Neural progenitor cell (in vitro differentiated cells): ENCODE measurements around the gene ACAN. TPM values are rescaled to one million over a fixed set of nuclear protein-coding genes. Genes with fewer than 3 reads are reported as not detected.
A peak's percentile ranks its signal among the peaks of the same experiment; 100 is the strongest.
"Not testable (repeated sequence)": the region's sequence is repeated elsewhere in the genome, so short reads cannot be mapped to it uniquely, and the experiment has no call there.

Source experiments
- DNase-seq: peaks from one replicate; pipeline ENCODE4 v3.0.0-alpha.2; 2016; ENCODE audit warnings: low spot score
- H2AFZ ChIP-seq: fragments of 200-600 bp; sonication (generic); replicated peaks from 2 replicates; pipeline ENCODE4 v1.6.1; 2016; ENCODE audit warnings: antibody characterized with exemption
- H3F3A ChIP-seq: fragments of 200-600 bp; sonication (generic); 2 replicates; pipeline ENCODE4 v1.6.1; 2016; ENCODE audit warnings: antibody characterized with exemption, low read depth
- H3K27ac ChIP-seq: fragments of 200-600 bp; sonication (generic); 2 replicates; pipeline ENCODE4 v1.5.1; 2016; ENCODE audit warnings: mild to moderate bottlenecking
- H3K27me3 ChIP-seq: fragments of 200-600 bp; sonication (generic); 2 replicates; pipeline ENCODE4 v1.6.1; 2016; ENCODE audit warnings: mild to moderate bottlenecking, moderate library complexity
- H3K36me3 ChIP-seq: fragments of 200-600 bp; sonication (generic); 2 replicates; pipeline ENCODE4 v1.5.1; 2016
- H3K4me1 ChIP-seq: fragments of 200-600 bp; sonication (generic); 2 replicates; pipeline ENCODE4 v1.6.1; 2016; ENCODE audit warnings: mixed run types
- H3K4me2 ChIP-seq: fragments of 200-600 bp; sonication (generic); 2 replicates; pipeline ENCODE4 v1.6.1; 2016
- H3K4me3 ChIP-seq: fragments of 200-600 bp; sonication (generic); 2 replicates; pipeline ENCODE4 v1.5.1; 2016
- H3K79me2 ChIP-seq: fragments of 200-600 bp; sonication (generic); 2 replicates; pipeline ENCODE4 v1.6.1; 2016; ENCODE audit warnings: low read depth
- H3K9ac ChIP-seq: fragments of 200-600 bp; sonication (generic); 2 replicates; pipeline ENCODE4 v1.6.1; 2016
- H3K9me3 ChIP-seq: fragments of 200-600 bp; sonication (generic); 2 replicates; pipeline ENCODE4 v1.5.1; 2016; ENCODE audit warnings: low read depth
- H4K20me1 ChIP-seq: fragments of 200-600 bp; sonication (generic); 2 replicates; pipeline ENCODE4 v1.6.1; 2016; ENCODE audit warnings: low read depth
- H3K27ac Mint-ChIP-seq: 3 replicates; pipeline ENCODE4 v1.8.0; 2021; ENCODE audit warnings: mixed read lengths
- H3K27me3 Mint-ChIP-seq: 2 replicates; pipeline ENCODE4 v1.8.0; 2022; ENCODE audit warnings: low read depth, mild to moderate bottlenecking, inconsistent platforms, moderate library complexity, mixed read lengths; ENCODE audit not compliant: insufficient read depth
- H3K36me3 Mint-ChIP-seq: 3 replicates; pipeline ENCODE4 v1.8.0; 2021; ENCODE audit warnings: mixed read lengths
- H3K4me1 Mint-ChIP-seq: 3 replicates; pipeline ENCODE4 v1.8.0; 2021; ENCODE audit warnings: mixed read lengths
- H3K4me3 Mint-ChIP-seq: 3 replicates; pipeline ENCODE4 v1.8.0; 2021; ENCODE audit warnings: mild to moderate bottlenecking, moderate library complexity, mixed read lengths
- H3K9me3 Mint-ChIP-seq: 3 replicates; pipeline ENCODE4 v1.8.0; 2020; ENCODE audit warnings: mixed read lengths
- EZH2 ChIP-seq: fragments of 200-600 bp; sonication (generic); IDR thresholded peaks from 2 replicates; pipeline ENCODE4 v1.6.1; 2017; ENCODE audit warnings: antibody characterized with exemption, mild to moderate bottlenecking, moderate library complexity
- EZH2phosphoT487 ChIP-seq: fragments of 200-600 bp; sonication (generic); IDR thresholded peaks from 2 replicates; pipeline ENCODE4 v1.6.1; 2017; ENCODE audit warnings: antibody characterized with exemption
- total RNA-seq: library from RNA; depleted of rRNA; stranded (reverse); fragments of >200 nt; gene quantifications from 2 replicates; pipeline ENCODE4 v1.2.3, GENCODE V29; 2015; ENCODE audit warnings: low replicate concordance
- TF ChIP-seq, protein P1 (sequence below): fragments of 200-600 bp; sonication (generic); IDR thresholded peaks from 2 replicates; pipeline ENCODE4 v1.5.1; 2017; ENCODE audit warnings: antibody characterized with exemption, mild to moderate bottlenecking

The ACAN gene
- total RNA-seq, 1 donor from 2014 or later = 0.06 TPM

GRCh38 chr15:88920186-88920891 is 117.1 kb downstream of the ACAN start:
- H4K20me1 ChIP-seq = no peaks in the 10 kb centered on the region
- no peaks in the 10 kb centered on the region for H3K4me1 Mint-ChIP-seq
- DNase-seq = no peak
- no peak overlapping the region for H3K27ac ChIP-seq
- H3K27me3 ChIP-seq = no peaks in the 10 kb centered on the region
- no peaks in the 10 kb centered on the region for H3K36me3 ChIP-seq
- H3K4me3 ChIP-seq = no peak overlapping the region
- H3K9me3 ChIP-seq = no peaks in the 10 kb centered on the region
- TF ChIP-seq, protein P1, sequence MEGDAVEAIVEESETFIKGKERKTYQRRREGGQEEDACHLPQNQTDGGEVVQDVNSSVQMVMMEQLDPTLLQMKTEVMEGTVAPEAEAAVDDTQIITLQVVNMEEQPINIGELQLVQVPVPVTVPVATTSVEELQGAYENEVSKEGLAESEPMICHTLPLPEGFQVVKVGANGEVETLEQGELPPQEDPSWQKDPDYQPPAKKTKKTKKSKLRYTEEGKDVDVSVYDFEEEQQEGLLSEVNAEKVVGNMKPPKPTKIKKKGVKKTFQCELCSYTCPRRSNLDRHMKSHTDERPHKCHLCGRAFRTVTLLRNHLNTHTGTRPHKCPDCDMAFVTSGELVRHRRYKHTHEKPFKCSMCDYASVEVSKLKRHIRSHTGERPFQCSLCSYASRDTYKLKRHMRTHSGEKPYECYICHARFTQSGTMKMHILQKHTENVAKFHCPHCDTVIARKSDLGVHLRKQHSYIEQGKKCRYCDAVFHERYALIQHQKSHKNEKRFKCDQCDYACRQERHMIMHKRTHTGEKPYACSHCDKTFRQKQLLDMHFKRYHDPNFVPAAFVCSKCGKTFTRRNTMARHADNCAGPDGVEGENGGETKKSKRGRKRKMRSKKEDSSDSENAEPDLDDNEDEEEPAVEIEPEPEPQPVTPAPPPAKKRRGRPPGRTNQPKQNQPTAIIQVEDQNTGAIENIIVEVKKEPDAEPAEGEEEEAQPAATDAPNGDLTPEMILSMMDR = no peak
- TF ChIP-seq EZH2phosphoT487 = no peak
- TF ChIP-seq EZH2 = no peak
- H3K9me3 Mint-ChIP-seq = peaks cover 8% of the 10 kb centered on the region
- H3K4me1 ChIP-seq = no peaks in the 10 kb centered on the region
- no peaks in the 10 kb centered on the region for H3K36me3 Mint-ChIP-seq
- no peak overlapping the region for H3K9ac ChIP-seq
- H3K27ac Mint-ChIP-seq = no peak overlapping the region
- H3F3A ChIP-seq = no peaks in the 10 kb centered on the region
- H3K79me2 ChIP-seq = no peaks in the 10 kb centered on the region
- H3K4me3 Mint-ChIP-seq = peak overlapping the region; percentile 22
- H3K4me2 ChIP-seq = no peak overlapping the region
- H3K27me3 Mint-ChIP-seq = peaks cover 5% of the 10 kb centered on the region
- H2AFZ ChIP-seq = peak overlapping the region; percentile 21

DNA sequence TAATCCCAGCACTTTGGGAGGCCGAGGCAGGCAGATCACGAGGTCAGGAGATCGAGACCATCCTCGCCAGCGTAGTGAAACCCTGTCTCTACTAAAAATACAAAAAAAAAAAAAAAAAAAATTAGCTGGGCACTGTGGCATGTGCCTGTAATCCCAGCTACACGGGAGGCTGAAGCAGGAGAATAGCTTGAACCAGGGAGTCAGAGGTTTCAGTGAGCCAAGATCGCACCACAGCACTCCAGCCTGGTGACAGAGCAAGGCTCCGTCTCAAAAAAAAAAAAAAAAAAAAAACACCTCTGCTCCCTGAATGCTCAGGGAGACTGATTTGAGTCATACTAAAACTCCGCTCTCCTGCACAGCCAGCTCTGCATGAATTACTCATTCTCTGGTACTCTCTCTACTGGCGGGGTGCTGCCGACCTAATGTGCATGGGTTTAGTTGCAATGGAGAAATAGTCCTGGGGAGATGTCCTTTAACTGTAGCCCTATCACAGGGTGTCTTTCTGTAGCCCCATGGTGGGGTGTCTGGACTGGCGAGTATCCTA is 117.7 kb downstream of the ACAN start:
- H3F3A ChIP-seq, H3K4me1 ChIP-seq, DNase-seq, H4K20me1 ChIP-seq, H2AFZ ChIP-seq, H3K27me3 ChIP-seq, H3K36me3 ChIP-seq, H3K27ac Mint-ChIP-seq, H3K4me2 ChIP-seq, H3K9me3 ChIP-seq, H3K4me1 Mint-ChIP-seq, H3K9ac ChIP-seq, H3K36me3 Mint-ChIP-seq, H3K4me3 ChIP-seq, H3K27me3 Mint-ChIP-seq, H3K27ac ChIP-seq, H3K79me2 ChIP-seq: not testable (repeated sequence)
- Mint-ChIP-seq H3K4me3 (peak overlapping the region; percentile 22), H3K9me3 (peaks cover 11% of the 10 kb centered on the region)

Other genes with a start within 250 kb of the ACAN start
- 35.0 and 60.9 TPM in 2 replicates for gene AEN, start 182.1 kb upstream of the ACAN start, total RNA-seq
- gene ISG20, start 164.4 kb upstream of the ACAN start, total RNA-seq = 0.56 and 0.65 TPM in 2 replicates
- gene HAPLN3, start 92.1 kb downstream of the ACAN start, total RNA-seq = 2.7 and 9.5 TPM in 2 replicates
- gene MFGE8, start 109.9 kb downstream of the ACAN start, total RNA-seq = 92.6 and 124 TPM in 2 replicates